Measurements from ENCODE around the gene FOLR3.
"Not testable (repeated sequence)": the region's sequence is repeated elsewhere in the genome, so short reads cannot be mapped to it uniquely, and the experiment has no call there.

FOLR3 gene

GRCh38 chr11:72135473-72135872, at the start of gene FOLR3:
TSS of gene FOLR3 (plus strand) at chr11:72135725. CDS start at chr11:72135953, 228 bp downstream.
- DNase-seq (ENCODE audit: low read depth in 1 of 2, low spot score in 1 of 2), result not testable (repeated sequence)

DNA sequence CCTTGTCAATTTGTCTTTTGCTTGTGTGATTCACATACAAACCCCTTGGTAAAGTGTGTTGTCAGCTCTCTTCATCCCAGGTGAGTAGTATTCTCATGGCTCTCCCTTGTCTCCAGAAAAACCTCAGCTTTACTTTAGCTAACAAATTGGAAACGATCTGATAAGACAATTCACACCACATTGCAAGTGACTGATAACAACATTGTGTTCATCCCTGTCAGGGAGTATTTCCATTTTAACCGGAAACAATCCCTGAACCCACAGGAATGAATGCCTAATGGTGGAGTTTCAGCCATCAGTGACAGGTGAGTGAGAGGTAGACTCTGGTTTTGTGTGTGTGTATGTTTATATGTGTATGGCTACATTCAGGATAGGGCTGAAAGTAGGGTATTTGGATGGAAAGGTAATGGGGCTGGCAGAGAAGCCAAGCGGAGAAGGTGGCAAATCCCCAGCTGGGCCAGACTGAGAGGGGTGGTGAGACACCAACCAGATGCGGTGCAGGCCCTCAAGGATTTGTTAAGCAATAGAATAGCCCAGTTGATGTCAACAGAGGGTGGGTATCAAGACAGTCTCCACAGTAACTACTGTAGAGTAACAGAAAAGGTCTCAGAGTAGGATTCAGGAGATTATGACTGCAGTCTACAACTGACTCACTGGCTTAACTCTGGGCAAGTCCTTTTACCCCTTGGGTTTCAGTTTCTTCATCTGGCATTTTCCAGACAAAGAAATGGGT, 47.3 kb upstream of the FOLR3 start:
- DNase-seq (ENCODE audit: low read depth in 1 of 2, low spot score in 1 of 2), result no peak

- DNase-seq (ENCODE audit: low read depth in 1 of 2, low spot score in 1 of 2), result peak; percentile 30
Observed at GRCh38 chr11:72091292-72091691, 44.2 kb upstream of the FOLR3 start.

GRCh38 chr11:72098741-72099140, 36.8 kb upstream of the FOLR3 start:
- DNase-seq (ENCODE audit: low read depth in 1 of 2, low spot score in 1 of 2), result no peak

DNA sequence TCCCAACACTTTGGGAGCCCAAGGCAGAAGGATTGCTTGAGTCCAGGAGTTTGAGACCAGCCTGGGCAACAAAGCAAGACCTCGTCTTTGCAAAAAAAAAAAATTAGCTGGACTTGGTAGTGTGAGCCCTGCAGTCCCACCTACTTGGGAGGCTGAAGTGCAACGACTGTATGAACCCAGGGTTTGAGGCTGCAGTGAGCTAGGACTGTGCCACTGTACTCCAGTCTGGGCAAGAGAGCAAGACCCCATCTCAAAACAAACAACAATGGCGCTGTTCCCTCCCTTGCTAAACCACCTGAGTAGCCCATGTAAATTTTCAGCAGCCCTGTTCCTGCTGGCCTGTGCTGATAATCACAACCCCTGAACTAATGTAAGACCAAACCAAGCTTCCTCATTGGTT, 35.5 kb upstream of the FOLR3 start:
- no peak for DNase-seq (ENCODE audit: low read depth in 1 of 2, low spot score in 1 of 2)

- DNase-seq (ENCODE audit: low read depth in 1 of 2, low spot score in 1 of 2), result no peak
Observed at GRCh38 chr11:72100462-72100861, 35.1 kb upstream of the FOLR3 start.

- no peak for DNase-seq (ENCODE audit: low read depth in 1 of 2, low spot score in 1 of 2)
Observed at GRCh38 chr11:72102162-72102561, 33.4 kb upstream of the FOLR3 start.

GRCh38 chr11:72102631-72102945, 32.9 kb upstream of the FOLR3 start:
- DNase-seq (ENCODE audit: low read depth in 1 of 2, low spot score in 1 of 2), result no peak

- DNase-seq (ENCODE audit: low read depth in 1 of 2, low spot score in 1 of 2), result peak; percentile 94 to 96
Observed at GRCh38 chr11:72102946-72103753, 32.4 kb upstream of the FOLR3 start, which contains the start of gene LAMTOR1. TSS of gene LAMTOR1 (minus strand) at chr11:72103297. CDS start at chr11:72103224, 73 bp downstream.

GRCh38 chr11:72103754-72104167, 31.8 kb upstream of the FOLR3 start:
- no peak for DNase-seq (ENCODE audit: low read depth in 1 of 2, low spot score in 1 of 2)

GRCh38 chr11:72105888-72106287, 29.6 kb upstream of the FOLR3 start, which contains the start of gene TOMT:
TSS of gene TOMT (plus strand) at chr11:72105924. CDS start at chr11:72105952, 28 bp downstream.
- DNase-seq (ENCODE audit: low read depth in 1 of 2, low spot score in 1 of 2), result no peak

- no peak for DNase-seq (ENCODE audit: low read depth in 1 of 2, low spot score in 1 of 2)
Observed at GRCh38 chr11:72111300-72112142, 24.0 kb upstream of the FOLR3 start.

- DNase-seq (ENCODE audit: low read depth in 1 of 2, low spot score in 1 of 2), result peak; percentile 96
Observed at GRCh38 chr11:72112143-72112977, 23.2 kb upstream of the FOLR3 start, which contains the start of gene ANAPC15. TSS of gene ANAPC15 (minus strand) at chr11:72112695. CDS start at chr11:72111276, 1,419 bp downstream.

- no peak for DNase-seq (ENCODE audit: low read depth in 1 of 2, low spot score in 1 of 2)
Observed at GRCh38 chr11:72112978-72113808, 22.3 kb upstream of the FOLR3 start.

DNA sequence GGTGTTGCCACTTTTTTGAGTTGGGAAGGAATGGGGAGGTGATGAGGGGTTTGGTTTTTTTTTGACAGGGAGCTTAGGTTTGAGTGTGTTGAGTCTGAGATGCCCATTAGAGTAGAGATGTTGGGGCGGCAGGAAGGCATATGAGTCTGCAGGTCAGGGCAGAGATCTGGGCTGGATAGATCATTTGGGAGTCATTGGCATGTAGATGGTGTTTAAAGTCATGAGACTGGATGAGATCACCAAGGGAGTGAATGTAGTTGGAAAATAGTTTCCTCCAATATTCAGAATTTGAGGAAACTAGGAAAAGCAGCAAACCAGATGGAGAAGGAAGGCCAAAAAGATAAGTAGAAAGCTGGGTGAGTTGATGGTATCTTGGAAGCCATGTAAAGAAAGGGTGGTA, 21.0 kb upstream of the FOLR3 start:
- no peak for DNase-seq (ENCODE audit: low read depth in 1 of 2, low spot score in 1 of 2)

- no peak for DNase-seq (ENCODE audit: low read depth in 1 of 2, low spot score in 1 of 2)
Observed at GRCh38 chr11:72116019-72116755, 19.3 kb upstream of the FOLR3 start.

GRCh38 chr11:72119198-72119597, 16.3 kb upstream of the FOLR3 start:
- DNase-seq (ENCODE audit: low read depth in 1 of 2, low spot score in 1 of 2), result no peak

DNA sequence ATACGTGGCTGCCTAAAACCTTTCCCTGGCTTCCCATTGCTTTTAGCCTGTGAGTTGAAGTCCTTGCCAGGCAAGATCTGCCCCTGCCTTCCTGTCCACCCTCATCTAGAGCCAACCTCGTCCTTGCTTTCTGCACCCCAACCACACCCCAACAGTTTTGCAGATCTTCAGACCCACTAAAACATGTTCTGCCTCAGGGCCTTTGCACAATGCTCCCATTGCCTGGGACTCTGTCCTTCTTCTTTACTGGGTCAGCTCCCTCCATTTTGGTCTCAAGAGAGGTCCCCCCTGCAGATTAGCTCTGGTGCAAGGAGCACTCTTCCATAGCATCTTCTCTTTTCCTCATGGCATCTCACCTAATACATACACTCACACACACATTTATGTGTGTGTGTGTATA, 14.6 kb upstream of the FOLR3 start:
- no peak for DNase-seq (ENCODE audit: low read depth in 1 of 2, low spot score in 1 of 2)

- DNase-seq (ENCODE audit: low read depth in 1 of 2, low spot score in 1 of 2), result no peak
Observed at GRCh38 chr11:72122607-72123006, 12.9 kb upstream of the FOLR3 start.

All from activated T-helper 1 cell treated with anti-CD3 and anti-CD28 coated beads, Interleukin-2, amount 50 U/mL, for 16 hours (primary cell).